Stimulated activated CD8-positive, alpha-beta memory T cell treated with anti-CD3 and anti-CD28 coated beads, Interleukin-12 subunit alpha, Interleukin-12 subunit beta, amount 100 ng/mL, for 24 hours (primary cell): ENCODE measurements around the gene EIF2S3.
A peak's percentile ranks its signal among the peaks of the same experiment; 100 is the strongest.
"Not testable (repeated sequence)": the region's sequence is repeated elsewhere in the genome, so short reads cannot be mapped to it uniquely, and the experiment has no call there.

ENCODE experiments used
- DNase-seq: peaks from one replicate; pipeline ENCODE4 v3.0.0-alpha.2; 2020; ENCODE audit errors: extremely low read depth

EIF2S3 gene

DNA sequence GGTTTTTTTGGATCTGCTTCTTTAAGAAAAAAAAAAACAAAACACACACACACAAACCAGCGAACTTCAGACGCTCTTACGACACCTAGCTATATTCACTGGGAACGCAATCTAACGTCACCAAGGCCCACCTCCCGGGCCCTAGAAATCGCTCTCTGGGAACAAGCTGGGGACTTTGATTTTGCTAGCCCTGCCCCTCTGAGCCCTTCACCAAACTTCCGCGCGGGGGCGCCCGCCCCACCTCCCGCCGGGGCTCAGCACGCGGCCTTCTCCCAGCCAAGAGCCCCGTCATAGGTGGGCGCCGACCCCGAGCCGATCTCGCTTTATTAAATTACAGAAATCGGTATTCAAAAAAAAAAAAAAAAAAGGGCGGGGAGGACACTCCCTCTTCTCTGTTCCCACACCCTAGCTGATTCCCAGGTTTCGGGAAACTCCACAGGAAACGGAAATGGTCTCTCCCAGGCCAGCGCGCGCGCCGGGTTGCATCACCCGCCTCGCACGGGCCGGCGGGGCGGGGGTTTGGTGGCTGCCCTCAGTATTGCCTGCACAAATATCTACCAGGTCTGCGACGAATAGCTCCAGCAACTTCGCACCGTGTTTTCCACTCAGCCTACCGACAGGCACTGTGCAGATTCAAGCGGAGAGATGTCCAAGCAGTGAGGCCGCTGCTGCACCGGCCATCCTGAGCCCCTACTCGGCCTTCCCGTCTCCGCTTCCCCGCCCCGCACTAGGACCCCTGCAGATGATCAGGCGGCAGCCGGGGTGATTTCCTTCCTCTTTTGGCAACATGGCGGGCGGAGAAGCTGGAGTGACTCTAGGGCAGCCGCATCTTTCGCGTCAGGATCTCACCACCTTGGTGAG is at the start of gene EIF2S3:
EIF2S3 (plus strand) TSS at position 775 of the 861 bp plus-strand sequence; CDS start at position 788, 13 bp downstream.
- peak; percentile 53 for DNase-seq

DNA sequence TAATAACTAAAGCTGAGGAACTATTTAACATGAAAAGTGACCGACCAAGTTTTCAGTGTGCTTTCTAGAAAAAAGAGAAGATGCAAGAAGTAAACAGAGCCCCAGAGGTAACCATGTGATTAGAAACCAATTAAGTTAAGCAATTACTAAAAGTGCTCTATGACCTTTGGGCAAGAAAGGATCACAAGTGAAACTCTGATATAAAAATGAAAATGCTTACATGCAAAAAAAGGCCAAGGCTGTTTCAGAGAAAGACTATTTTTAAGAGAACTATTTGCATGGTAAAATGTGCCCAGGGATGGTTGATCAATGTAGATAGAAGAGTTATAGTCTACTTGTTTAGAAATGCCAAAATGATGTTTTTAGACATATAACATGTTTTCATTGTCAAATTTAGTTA is 49.7 kb upstream of the EIF2S3 start:
- DNase-seq: no peak

DNA sequence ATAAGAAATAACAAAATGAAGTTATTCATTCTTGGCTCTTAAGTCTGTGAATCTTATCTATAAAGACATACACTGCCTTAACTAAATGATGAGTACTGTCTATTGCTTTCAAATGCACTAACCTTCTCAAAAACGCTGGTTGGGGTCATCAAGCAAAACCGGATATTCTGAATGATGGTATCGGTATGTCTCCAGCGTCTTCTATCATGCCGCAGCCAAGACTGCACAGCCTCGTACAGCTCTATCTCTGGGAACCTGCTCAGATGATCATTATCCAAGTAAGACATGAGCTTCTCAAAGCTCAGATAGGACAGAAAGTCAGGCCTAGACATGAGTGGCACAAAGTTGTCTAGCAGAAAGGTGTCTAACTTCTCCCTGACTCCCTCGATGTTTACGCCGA is 48.9 kb upstream of the EIF2S3 start:
- DNase-seq: no peak

DNA sequence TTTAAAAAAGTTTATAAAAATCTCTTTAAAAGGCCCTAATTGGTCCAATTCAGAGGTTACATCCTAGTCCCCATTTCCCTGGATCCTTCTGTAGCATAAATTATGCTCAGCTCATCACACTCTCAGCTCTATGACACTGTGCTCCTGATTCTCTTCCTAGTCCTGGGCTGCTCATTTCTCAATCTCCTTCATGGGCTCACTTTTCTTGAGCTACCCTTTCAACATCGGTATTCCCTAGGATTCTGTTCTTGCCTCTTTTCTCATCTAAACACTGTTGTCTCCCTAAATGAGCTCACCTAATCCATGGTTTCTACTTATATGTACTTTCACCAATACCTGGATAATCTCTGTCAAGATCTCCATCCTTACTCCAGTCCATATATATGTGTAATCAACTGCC is 42.5 kb upstream of the EIF2S3 start:
- no peak for DNase-seq

DNA sequence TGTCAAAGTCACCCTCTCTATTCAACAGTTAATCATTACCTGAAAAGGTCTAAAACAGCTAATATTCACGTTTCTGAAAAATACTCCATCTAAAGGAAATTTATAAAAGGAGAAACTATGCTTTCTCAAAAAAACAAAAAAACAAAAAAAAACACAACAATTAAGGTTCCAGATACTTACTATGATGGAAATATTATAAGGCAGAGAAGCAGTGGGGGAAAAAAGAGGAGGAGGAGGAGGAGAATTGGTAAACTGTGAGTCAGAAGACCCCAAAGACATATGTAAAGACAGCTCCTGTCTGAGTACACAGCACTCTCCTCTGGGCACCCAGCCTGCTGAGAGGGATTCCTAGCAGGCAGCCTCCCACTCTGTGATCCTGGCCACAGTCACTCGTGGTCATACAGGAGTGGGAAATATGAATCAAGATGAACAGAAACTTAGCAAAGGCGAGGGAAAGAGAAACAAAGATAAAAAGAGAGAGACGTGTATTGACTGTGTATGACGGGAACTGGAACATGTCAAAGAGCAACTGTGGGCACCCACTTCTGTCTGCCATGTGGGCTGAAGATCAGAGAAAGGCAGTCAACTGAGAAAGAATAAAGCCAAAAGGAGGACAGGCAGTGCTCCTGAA is 40.3 kb upstream of the EIF2S3 start:
- DNase-seq: no peak

DNA sequence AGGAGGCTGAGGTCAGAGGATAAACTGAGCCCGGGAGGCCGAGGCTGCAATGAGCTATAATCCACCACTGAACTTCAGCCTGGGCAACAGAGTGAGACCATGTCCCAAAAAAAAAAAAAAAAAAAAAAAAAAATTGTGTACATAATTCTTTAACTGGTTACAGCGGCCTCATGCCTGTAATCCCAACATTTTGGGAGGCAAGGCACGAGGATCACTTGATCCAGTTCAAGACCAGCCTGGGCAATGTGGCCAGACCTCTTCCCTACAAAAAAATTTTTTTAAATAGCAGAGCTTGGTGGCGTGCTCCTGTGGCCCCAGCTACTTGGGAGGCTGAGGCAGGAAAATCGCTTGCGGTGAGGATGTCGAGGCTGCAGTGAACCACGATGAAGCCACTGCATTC is 37.1 kb upstream of the EIF2S3 start:
- no peak for DNase-seq

DNA sequence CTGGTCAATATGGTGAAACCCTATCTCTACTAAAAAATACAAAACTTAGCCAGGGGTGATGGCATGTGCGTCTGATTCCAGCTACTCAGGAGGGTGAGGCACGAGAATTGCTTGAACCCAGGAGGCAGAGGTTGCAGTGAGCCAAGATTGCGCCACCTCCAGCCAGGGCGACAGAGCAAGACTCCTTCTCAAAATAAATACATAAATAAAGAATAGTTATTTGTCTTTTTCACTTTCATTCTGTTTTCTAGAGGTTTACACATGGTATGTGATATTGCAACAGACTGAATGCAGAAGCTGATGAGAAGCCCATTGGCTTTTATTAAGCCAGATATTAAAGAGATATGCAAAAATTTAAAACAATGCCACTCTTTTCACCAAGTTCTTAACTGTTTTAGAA is 35.9 kb upstream of the EIF2S3 start:
- no peak for DNase-seq

DNA sequence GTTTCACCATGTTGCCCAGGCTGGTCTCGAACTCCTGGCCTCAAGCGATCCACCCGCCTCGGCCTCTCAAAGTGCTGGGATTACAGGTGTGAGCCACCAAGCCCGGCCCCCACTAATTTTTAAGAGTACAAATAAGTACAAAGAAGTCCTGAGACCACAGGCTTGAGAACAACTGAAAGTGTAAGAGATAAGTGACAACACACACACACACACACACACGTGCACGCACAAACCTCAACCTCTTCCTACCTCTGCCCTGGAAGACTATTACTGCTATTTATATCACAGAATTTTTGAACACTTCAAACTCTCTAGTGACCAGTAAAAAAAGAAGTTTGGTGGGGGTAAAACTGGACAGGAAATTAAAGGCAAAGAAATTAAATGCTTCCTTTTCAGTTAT is 35.3 kb upstream of the EIF2S3 start:
- DNase-seq: no peak

DNA sequence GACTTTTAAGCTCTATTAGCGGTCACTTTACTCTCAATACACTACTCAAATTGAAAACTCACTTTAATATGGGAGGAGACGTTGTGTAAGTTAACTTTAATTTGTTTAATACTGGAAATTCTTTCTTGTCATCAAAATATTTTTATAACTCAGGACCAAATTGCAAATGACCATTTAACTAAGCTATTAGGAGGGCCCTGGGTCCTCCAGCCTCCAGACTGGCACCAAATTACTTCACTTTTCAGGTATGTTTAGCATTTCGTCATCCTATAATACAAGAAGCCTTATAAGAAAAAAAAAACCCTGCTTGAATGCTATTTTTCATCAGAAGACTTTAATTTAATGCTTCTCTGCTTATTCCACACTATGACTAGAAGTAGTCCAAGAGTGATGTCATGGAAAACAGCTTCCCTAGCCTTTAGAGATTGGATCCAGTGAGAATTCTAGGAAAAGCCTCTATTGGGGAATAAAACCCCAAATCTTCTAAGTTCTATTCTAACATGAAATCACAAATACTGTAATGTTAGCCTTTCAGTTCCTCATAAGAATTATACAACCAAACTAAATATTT is 34.4 kb upstream of the EIF2S3 start:
- DNase-seq: no peak

DNA sequence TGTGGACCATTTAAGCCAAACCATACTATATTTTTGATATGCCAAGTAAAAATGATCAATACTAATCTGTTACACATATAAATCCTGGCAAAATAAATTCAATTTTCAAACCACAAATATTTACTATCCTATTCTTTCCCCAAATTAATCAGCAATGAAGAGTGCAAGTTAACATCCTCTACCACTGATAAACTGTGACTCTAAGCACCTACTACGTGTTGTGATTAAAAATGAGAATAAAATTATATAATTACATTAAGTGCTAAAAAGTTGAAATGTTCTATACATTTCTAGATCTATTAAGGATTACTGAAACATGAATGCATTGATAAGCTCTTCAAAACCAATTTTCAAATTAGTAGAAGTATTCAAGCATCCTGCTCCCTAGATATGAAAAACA is 31.2 kb upstream of the EIF2S3 start:
- no peak for DNase-seq

DNA sequence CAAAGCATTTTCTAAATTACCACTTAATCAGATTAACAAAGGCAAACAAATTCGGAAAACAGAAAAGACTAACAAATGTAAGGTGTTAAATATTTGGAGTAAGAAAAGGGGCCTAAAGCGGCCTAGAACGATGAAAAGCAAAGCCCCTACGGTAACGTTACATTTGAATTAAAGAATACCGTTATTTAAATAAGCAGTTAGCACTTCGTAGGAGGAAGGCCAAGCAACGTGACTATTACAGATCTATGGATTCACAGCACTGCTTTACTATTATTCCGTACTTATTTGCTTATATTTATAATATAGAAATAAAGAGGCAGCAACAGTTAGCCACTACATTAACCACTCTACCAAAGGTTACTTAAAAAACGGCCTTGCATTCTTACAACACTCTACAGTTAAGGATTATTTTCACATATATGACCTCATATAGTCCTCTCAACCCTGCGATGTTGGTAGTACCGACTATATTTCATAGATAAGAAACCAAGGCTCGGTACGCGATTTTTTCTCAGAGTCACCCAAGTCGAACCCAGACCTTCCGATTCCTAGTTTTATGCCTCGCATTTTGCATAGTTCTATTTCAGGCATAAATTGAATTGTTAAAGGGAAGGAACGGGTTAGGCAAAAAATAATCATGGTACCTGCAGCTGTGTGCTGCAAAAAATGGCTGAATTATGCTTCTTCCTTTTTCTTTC is 30.6 kb upstream of the EIF2S3 start:
- no peak for DNase-seq

DNA sequence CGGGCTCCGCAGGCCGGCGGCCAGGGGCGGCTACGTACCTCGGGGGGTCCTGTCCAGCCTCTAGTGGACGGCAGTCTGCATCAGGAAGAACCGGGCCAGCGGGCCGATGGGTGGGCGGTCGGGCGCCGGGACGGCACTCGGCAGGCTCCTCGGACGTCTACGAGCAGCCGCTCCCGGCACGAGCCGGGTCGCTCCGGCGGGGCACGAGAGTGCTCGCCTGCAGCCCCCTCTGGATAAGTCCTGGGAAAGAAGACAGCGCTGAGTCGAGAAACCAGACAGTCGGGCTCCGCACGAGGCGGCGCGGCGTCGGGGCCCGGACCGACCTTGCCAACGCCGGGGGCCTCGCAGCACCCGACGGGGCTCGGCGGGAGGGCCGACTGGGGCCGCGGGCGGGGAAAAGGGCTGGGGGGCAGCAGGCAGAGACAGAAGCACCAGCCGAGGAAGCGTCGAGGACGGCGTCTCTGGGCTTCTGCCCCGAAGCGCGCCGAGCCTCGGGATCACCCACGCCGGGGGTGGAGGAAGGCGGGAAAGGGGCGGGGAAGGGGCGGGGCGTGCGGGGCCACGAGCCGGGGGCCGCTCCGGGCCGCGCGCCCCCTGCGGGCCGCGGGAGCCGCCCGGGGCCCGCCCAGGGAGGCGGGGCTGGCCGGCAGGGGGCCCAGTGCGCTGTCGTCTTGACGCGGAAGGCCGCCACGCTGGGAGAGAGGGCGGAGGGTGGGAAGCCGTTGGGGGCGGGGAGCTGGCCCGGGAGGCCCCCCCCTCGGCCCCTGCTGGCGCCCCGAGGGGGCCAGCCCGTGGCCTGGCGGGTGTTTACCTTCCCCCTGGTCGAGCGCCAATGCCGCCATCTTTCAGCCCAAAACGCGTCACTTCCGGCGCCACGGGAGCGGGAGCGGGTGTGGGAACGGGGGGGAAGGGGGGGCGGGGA is 29.7 kb upstream of the EIF2S3 start:
- peak; percentile 65 for DNase-seq

DNA sequence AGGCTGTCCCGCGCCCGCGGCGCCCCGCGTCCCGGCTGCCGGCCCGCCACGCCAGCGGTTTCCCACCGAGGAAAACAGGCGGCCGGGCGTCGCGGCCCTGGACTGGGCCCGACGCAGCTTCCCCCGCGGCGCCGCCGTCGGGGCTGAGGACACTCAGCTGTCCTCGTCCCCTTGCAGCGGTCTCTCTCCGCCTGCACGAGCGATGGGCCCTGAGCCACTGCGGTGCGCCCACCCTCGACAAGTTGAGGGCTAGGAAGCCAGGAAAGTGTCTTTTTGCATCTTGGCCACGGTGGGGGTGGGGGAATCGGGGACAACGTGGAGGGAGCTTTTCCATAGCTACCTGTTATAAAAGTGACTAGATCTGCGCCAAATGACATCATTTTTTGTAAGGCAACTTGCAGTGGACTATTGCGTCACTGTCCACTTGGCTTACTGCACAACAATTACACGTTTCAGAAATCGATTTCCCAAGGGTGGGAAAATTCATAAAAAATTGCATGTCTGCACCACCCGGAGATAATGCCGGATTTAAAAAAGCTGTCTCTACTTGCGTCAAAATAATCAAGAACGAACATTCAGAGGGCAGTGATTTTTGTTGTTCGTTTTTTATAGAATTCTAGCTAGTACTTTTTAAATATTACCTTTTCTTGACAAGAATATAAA is 28.9 kb upstream of the EIF2S3 start:
- DNase-seq: no peak

DNA sequence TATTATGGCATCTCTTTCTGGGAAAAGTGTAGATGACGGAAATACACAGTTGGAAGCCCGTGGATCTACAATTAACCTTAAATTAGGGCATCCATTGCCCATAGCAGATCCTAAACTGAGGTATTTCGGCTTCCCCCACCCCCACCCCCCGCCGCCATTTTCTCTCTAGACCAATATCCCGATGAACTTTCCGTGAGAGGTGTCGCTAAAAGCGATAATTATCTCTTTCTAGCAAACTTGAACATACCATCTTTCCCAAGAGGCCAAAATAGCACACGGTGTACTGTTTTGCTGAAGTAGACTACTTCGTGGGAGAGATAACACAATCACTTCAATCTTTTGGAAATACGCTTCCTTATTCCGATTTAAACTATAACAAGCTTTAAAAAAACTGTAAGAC is 28.3 kb upstream of the EIF2S3 start:
- DNase-seq: no peak

DNA sequence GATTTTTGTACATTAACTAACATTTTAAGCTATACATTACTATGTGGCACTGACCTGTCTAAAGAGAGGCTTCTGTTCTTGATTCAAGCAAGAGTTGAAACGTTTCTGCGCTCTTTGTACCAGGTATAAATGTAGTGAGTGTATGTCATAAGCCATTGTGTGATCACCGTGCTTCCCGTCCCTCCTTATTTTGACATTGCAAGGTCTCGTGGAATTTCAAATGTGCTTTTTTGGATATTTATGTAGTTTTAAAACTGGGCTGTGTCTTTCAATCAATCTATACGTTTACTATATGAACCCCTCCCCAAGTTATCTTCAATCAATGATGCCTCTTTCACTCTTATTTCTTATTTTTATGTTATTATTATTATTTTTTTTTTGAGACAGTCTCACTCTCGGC is 27.7 kb upstream of the EIF2S3 start, which contains the start of gene KLHL15:
KLHL15 (minus strand) TSS at position 101 of the 400 bp plus-strand sequence. CDS start 20,493 bp downstream, outside the sequence.
- DNase-seq: no peak

DNA sequence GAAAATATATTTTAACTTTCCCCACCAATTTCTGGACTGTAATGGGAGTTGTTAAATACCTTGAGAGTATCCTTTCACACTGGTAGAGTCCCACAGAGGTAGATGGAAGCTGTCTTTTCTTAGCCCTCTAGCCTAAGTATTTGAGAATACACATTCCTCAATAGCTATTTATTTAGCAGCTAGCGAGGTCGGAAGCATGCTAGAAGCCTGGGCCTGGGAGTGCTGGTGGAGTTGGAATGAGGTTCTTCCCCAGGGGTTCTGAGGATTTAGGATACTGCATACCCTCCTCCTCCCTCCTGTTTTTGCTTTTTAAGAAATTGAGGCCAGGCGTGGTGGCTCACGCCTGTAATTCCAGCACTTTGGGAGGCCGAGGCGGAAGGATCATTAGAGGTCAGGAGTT is 26.8 kb upstream of the EIF2S3 start:
- DNase-seq: no peak

DNA sequence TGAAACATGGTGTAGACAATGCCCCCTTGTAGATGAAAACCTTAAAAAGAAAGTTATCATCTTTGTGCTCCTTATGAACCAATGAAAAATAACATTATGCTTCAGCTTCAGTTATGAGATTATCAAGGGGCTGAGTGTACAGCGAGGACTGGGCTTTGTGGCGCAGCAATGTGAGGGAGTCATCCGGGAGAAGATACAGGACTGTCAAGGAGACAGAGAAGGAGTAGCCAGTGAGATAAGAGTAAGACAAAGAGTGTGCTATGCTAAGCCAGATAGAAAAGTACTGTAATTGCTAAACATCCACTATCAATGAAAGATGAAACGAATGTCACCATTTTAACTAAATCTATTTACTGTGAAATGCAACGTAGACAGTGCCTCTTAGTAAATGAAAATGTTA is 24.2 kb upstream of the EIF2S3 start:
- DNase-seq: no peak

DNA sequence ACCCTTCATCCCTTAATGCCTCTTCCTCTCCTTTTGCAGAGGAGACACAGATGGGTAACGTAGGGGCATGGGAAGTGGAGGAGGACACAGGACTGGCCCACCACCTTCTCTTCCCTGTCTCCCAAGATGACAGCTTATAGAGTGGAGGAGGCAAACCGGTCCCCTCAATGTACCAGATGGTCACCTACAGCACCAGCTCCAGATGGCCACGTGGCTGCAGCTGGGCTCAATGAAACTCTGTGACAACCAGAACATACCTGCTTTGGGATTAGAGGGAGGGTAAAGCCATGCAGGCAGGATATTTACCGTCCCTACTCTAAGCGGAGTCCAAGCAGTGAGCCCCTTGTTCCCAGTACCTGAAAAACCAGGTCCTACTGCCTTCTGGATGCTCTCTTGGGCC is 20.3 kb upstream of the EIF2S3 start:
- no peak for DNase-seq

DNA sequence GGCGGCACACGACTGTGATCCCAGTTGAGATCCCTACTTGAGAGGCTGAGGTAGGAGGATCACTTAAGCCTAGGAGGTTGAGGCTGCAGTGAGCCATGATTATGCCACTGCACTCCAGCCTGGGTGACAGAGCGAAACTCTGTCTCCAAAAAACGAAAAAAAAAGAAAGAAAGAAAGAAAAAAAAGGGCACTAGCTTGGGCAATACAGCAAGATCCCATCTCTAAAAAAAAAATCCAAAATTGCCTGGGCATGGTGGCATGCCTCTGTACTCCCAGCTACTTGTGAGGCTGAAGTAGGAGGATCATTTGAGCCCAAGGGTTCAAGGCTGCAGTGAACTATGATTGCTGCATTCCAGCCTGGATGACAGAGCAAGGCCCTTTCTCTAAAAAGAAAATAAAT is 17.0 kb upstream of the EIF2S3 start:
- DNase-seq: no peak

DNA sequence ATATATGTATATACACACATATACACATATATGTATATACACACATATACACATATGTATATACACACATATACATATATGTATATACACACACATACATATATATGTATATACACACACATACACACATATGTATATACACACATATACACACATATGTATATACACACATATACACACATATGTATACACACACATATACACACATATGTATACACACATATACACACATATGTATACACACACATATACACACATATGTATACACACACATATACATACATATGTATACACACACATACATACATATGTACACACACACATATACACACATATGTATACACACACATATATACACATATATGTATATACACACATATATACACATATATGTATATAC is 8.7 kb upstream of the EIF2S3 start:
- not testable (repeated sequence) for DNase-seq

DNA sequence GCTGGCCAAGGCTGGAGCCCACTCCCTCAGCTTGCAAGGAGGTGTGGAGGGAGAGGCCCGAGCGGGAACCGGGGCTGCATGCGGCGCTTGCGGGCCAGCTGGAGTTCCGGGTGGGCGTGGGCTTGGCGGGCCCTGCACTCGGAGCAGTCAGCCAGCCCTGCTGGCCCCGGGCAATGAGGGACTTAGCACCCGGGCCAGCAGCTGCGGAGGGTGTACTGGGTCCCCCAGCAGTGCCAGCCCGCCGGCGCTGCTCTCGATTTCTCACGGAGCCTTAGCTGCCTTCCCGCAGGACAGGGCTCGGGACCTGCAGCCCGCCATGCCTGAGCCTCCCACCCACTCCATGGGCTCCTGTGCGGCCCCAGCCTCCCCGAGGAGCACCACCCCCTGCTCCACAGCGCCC is 5.1 kb upstream of the EIF2S3 start:
- DNase-seq: not testable (repeated sequence)
